ENCODE results near the gene VPS54.

VPS54 gene

GRCh38 chr2:63845866-63846265 is 173.4 kb downstream of the VPS54 start:
- no peak overlapping the region for H3K4me3 ChIP-seq (replicated peaks in 1 of 2; ENCODE audit: low read depth in 2 of 2, low read length in 2 of 2)
- DNase-seq (ENCODE audit: low read depth in 2 of 2): no peak
- TF ChIP-seq CTCF (IDR thresholded peaks at IDR 0.05; ENCODE audit: low read depth, low read length): no peak

- H3K4me3 ChIP-seq (replicated peaks in 1 of 2; ENCODE audit: low read depth in 2 of 2, low read length in 2 of 2): peak overlapping the region in 1 of 2 donors; percentile 81
- DNase-seq (ENCODE audit: low read depth in 2 of 2): no peak
- TF ChIP-seq CTCF (IDR thresholded peaks at IDR 0.05; ENCODE audit: low read depth, low read length): no peak
Observed at GRCh38 chr2:63844616-63845015, 174.6 kb downstream of the VPS54 start.

- no peak for DNase-seq (ENCODE audit: low read depth in 2 of 2)
- TF ChIP-seq CTCF (IDR thresholded peaks at IDR 0.05; ENCODE audit: low read depth, low read length): no peak
- H3K4me3 ChIP-seq (replicated peaks in 1 of 2; ENCODE audit: low read depth in 2 of 2, low read length in 2 of 2): peak overlapping the region in 1 of 2 donors; percentile 81
Observed at GRCh38 chr2:63843791-63844190, 175.4 kb downstream of the VPS54 start.

GRCh38 chr2:63843093-63843492 is 176.1 kb downstream of the VPS54 start:
- TF ChIP-seq CTCF (IDR thresholded peaks at IDR 0.05; ENCODE audit: low read depth, low read length): no peak
- DNase-seq (ENCODE audit: low read depth in 2 of 2): peak in 1 of 2 donors; percentile 30
- H3K4me3 ChIP-seq (replicated peaks in 1 of 2; ENCODE audit: low read depth in 2 of 2, low read length in 2 of 2): peak overlapping the region; percentile 81 to 88

GRCh38 chr2:63842149-63843061 is 176.8 kb downstream of the VPS54 start:
- TF ChIP-seq CTCF (IDR thresholded peaks at IDR 0.05; ENCODE audit: low read depth, low read length): no peak
- H3K4me3 ChIP-seq (replicated peaks in 1 of 2; ENCODE audit: low read depth in 2 of 2, low read length in 2 of 2): peak overlapping the region; percentile 81 to 88
- peak; percentile 79 to 82 for DNase-seq (ENCODE audit: low read depth in 2 of 2)
